HG02759 (cell line): ENCODE results near the gene DNAAF2.
"Not testable (repeated sequence)": the region's sequence is repeated elsewhere in the genome, so short reads cannot be mapped to it uniquely, and the experiment has no call there.

Source experiments
- ATAC-seq: cut with Tn5 transposase; IDR thresholded peaks from one replicate; pipeline ENCODE4 v1.9.1; 2021; ENCODE audit warnings: mild to moderate bottlenecking, moderate library complexity; ENCODE audit not compliant: unreplicated experiment

Gene DNAAF2

DNA sequence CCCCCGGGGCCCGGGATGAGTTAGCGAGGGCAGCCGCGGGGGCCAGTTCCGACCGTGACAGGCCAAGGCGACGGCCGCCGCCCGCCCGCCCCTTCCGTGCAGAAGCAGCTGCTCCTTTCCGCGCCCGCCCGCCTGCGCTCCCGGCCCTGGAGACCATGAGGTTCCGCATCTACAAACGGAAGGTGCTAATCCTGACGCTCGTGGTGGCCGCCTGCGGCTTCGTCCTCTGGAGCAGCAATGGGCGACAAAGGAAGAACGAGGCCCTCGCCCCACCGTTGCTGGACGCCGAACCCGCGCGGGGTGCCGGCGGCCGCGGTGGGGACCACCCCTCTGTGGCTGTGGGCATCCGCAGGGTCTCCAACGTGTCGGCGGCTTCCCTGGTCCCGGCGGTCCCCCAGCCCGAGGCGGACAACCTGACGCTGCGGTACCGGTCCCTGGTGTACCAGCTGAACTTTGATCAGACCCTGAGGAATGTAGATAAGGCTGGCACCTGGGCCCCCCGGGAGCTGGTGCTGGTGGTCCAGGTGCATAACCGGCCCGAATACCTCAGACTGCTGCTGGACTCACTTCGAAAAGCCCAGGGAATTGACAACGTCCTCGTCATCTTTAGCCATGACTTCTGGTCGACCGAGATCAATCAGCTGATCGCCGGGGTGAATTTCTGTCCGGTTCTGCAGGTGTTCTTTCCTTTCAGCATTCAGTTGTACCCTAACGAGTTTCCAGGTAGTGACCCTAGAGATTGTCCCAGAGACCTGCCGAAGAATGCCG, 13.7 kb downstream of the DNAAF2 start:
- ATAC-seq = peak; percentile 37

DNA sequence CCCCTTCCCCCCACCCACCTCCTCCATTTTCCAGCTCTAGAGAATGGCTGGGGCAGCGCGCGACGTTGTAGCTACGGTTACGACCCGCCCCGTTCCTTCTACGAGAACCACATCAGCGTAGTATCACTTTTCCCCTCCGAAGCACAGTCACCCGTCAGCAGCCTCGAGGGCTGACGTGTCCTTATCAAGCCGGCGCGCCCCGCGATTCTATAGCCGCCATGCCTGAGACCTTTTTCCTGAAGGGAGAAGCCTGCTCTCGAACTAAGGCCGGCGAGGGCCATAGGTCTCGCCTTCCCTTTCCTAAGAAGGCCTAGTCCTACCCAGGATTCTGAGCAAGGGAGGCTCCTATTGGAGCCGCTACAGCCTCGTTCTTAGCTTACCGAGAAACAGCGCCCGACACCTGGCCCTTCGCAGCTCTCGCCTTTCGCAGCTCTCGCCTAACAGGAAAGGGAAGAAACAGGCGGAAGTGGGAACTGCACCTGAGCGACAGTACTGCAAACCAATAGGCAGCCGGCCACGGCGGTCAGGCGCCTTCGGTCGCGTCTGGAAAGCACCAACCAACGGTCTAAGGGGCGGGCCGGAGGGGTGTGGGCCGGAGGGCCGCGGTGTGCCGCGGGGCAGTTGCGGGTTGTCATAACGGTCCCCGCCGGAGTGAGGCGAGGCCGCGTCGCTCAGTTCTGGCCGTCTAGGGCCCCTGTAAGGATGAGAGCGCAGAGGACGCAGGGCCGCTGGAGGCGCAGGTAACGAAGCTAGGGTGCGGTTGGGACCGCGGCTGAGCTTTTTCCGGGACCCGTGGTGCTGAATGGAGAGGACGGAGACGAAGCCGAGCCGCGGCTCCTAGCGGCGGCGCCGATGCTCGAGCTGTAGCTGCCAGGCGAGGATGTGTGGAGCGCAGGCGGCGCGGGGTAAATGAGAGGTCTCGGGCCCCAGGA, 14.6 kb downstream of the DNAAF2 start, which contains the start of the genes MGAT2 and RPL36AL:
TSS of gene MGAT2 (plus strand) at position 618 of the 932 bp plus-strand sequence. CDS start 470 bp downstream, outside the sequence.
TSS of gene RPL36AL (minus strand) at position 445 of the 932 bp plus-strand sequence. CDS start 1,522 bp downstream, outside the sequence.
- ATAC-seq = peak; percentile 96

DNA sequence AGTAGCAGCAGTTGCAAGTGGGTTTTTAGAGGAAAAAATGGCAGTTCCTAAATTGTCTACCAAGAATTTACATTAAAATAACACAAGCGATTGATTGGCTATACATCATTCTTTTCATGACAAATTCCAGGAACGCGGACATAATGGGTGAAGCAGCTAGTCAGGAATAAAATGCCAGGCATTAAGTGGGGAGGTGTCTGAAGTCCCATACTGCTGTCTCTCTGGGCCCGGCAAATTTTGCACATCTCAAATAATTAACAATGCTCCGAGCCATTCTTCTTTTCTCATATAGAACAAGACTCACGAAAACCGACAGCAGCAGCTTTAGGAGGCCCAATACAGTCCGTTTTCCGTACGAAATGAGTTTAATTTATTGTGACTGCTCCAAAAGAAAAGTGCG, 15.3 kb downstream of the DNAAF2 start:
- no peak for ATAC-seq

DNA sequence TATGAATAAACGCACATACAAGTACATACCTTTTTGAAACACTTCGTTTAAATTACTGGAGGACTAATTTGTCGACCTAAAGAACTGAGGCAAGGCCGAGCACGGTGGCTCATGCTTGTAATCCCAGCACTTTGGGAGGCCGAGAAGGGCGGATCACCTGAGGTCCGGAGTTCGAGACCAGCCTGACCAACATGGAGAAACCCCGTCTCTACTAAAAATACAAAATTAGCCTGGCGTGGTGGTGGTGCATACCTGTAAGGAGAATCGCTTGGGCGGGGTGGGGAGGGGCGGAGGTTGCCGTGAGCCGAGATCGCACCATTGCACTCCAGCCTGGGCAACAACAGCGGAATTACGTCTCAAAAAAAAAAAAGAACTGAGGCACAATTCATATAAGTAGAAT, 15.8 kb downstream of the DNAAF2 start:
- not testable (repeated sequence) for ATAC-seq

DNA sequence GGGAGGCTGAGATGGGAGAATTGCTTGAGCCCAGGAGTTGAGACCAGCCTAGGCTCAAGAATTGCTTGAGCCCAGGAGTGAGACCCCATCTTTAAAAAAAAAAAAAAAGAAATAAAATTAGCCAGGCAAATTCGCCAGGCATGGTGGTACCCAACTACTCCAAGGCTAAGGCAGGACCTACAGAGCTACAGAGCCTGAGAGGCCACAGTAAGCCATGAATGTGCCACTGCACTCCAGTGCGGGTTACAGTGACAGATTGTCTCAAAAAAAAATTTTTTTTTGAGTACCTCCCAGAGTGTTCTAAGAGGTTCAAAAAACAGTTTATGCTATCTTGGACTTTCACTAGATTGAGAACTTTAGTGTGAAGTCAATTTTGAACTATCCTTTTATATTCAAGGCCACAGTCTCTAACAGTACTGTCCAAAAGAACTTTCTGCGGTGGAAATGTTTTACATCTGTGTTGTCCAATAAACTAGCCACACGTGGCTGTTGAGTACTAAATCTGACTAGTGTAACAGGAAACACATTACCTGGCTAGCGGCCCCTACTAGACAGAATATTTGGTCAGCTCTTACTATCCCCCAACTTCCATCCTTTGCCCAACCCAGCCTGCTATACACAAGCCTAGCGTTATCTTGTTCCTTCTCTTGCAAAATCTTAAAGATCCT, 17.1 kb downstream of the DNAAF2 start:
- ATAC-seq = no peak

DNA sequence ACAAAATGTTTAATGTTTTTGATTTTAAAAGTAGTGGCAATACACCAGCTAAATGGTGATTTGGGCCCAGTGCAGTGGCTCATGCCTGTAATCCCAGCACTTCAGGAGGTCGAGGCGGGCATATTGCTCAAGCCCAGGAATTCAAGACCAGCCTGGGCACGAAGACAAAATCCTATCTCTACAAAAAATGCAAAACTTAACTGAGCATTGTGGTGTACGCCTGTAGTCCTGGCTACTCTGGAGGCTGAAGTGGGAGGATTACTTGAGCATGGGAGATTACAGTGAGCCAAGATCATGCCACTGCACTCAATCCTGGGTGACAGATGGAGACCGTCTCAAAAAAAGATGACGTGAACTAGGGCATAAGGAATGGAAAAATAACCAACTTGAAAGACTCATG, 19.3 kb downstream of the DNAAF2 start:
- ATAC-seq = no peak

DNA sequence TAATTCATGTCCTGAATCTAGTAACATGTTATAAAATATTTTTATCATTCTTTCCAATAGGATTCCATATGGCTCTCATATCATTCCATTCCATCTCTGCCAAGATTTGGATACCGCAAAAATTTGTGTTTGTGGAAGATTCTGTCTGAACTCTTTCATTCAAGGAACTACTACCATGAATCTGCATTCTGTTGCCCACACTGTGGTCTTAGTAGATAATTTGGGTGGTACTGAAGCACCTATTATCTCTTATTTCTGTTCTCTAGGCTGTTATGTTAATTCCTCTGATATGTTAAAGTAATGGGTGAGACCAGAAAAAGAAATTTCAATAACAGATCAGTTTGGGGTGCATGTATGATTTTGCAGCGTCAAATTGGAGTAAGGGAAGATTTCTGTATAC, 20.8 kb downstream of the DNAAF2 start:
- ATAC-seq = no peak

DNA sequence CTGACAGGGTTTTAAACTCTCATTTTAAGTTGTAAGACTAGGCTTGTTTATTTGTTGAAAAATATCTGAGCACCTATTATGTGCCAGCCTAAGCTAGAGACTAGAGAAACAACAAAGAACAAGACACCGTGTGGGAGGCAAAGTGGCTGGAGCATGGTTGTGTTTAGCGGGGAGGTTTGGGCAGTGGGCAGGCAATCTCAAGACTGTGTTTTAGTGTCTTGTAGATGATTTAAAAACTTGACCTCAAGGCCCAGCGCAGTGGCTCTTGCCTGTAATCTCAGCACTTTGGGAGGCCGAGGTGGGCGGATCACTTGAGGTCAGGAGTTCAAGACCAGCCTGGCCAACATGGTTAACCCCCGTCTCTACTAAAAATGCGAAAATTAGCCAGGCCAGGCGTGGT, 22.4 kb downstream of the DNAAF2 start:
- ATAC-seq = no peak

DNA sequence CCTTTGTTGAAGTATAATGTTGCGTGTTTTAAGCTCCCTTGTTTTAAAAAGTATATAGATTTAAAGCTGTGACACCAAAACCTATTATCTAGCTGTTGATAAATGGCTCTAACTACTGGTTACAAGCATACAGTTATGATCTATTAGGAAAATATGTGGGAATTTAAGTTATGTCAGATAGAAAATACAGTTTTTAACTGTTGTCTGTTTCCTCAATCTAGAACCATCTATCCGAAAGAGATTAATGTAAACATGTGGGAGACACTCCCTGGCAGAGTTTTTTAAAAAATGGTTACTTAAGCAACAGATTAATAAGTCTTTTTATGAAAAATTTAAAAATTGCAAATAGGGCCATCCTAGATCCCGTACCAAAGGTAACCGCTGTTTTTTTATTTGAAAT, 22.8 kb downstream of the DNAAF2 start:
- ATAC-seq = no peak

DNA sequence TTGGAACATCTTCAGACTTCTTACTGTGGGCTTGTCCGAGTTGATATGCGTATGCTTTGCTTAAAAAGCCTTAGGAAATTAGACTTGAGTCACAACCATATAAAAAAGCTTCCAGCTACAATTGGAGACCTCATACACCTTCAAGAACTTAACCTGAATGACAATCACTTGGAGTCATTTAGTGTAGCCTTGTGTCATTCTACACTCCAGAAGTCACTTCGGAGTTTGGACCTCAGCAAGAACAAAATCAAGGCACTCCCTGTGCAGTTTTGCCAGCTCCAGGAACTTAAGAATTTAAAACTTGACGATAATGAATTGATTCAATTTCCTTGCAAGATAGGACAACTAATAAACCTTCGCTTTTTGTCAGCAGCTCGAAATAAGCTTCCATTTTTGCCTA, 27.5 kb downstream of the DNAAF2 start:
- ATAC-seq = no peak

DNA sequence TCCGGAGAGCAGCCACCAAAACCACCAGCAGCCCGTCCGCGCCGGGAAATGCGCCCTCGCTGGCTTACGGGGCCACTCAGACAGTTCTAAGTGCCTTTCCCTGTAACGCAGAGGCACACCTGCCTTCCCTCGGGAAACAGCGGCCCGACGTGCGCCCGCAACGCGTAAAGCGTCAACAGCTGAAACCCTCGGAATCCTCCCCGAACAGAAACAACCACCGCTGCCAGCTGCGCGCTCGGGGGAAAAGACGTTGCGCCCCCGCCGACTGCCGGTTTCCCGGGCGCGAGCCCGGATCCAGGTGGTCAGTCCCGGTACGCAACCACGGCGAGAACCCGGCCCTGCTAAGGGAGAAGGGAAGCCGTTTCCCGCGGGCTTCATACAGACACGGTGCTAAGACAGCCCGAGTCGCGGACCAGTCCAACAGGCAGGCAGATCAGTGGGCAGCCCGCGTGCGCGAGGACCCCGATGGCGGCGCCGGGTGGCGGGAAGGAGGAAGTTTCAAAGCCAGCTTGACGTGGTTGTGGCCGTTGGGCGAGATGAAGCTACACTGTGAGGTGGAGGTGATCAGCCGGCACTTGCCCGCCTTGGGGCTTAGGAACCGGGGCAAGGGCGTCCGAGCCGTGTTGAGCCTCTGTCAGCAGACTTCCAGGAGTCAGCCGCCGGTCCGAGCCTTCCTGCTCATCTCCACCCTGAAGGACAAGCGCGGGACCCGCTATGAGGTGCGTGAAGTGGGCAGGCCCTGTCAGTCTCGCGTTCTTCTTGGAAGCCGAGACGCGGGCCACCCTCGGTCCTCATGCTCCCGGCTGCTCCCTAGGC, 36.4 kb downstream of the DNAAF2 start, which contains the start of gene LRR1:
TSS of gene LRR1 (plus strand) at position 456 of the 816 bp plus-strand sequence. CDS start at position 537, 81 bp downstream.
- ATAC-seq = peak; percentile 61

DNA sequence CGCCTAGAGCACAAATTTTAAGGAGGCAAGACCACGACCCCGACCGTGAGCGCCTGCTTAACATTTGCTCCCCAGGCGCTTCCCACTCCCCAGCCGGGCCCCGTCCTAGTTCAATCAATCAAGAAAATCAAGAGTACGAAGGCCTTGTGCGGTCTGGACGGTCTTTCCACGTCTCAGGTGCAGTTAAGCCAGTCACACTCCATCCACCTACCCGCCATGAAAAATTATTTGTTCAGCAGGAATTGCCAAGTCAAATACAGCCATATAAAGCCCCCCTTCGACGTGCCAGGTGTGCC, 36.9 kb downstream of the DNAAF2 start:
- no peak for ATAC-seq

DNA sequence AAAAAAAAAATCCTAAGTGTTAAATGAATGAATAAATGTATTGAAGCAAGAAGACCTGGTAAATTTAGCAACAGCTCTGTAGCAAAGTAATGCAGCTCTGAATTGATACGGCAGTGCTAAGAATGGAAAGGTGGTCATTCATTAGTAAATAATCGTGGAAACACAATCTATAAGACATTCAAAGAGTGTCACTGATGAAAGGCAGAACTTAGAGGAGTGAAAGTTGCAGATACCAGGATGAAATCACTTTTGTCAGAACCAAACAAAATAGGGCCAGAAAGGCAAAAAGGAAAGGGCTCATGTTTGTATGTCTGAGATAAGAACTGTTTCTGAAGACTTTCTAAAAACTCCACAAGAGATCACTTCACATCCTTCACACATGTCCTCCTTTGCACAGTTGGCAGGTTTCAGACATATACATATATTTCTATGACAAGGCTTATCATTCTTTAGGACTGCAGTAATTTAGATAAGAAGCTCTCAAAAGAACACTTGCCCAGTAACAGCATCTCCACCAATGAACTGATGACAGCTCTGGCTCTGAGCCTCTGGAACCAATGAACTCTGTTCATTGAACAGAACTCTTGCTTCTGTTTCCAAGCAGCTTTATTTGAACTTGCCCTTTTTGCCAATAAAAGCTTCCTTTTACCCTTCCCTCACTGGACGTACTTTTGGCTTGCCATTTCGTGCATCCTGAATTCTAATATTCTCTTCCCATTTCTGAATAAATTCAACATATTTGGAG, 40.5 kb downstream of the DNAAF2 start:
- peak; percentile 31 for ATAC-seq

DNA sequence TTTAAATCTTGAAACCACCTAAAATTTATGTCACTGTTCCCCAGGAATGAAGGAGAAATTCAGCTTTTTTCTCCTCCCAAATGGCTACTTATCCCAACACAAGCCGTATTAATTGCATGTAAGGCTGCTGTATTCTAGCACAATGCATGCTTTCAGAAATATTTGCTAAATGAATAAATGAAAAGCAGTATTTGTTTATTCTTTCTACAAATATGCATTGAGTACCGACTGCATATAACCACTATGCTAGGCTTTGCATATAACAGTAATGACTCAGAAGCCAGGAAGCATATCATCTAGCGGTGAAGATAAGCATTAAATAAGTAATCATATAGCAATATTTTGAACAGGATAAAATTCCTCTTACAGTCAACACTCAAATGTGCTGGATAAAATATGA, 42.0 kb downstream of the DNAAF2 start:
- ATAC-seq = no peak

DNA sequence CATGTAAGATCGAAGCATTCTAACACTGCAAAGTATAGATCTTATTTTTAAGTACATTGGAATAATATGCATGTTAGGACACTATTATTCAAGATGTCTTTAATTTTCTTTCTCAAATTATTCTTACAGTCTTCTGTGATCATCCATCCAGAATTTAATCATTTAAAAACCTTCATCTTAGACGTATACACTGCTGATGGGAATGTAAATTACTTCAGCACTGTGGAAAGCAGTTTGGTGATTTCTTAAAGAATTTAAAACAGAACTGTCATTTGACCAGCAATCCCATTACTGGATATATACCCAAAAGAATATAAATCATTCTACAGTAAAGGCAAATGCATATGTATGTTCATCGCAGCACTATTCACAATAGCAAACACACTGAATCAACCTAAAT, 45.7 kb downstream of the DNAAF2 start:
- ATAC-seq = no peak

DNA sequence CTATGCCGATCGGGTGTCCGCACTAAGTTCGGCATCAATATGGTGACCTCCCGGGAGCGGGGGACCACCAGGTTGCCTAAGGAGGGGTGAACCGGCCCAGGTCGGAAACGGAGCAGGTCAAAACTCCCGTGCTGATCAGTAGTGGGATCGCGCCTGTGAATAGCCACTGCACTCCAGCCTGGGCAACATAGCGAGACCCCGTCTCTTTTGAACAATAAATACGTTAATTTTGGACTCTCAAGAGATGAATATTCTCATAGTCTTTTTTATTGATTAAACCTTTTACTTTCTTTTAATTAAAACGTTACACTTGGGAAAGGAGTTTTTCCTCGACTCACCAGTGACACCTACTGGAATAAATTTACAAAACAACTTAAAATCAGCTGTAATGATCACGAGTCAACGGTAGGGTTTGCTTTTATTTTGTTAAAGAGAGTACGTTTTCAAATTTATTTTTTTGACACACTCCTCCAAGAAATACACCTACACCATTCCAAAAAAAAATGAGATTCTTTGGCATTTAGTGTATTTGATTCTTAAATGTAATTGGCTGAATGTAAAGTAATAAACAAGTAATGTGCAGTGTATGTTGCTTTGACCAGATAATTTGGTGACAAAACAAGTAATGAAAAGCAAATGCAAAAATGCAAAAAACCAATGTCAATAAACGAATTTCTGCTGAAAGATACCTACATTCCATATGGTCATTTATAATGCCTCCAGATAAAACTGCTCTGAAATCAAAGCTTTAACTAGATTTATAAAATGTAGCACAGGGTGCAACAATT, 48.2 kb downstream of the DNAAF2 start:
- ATAC-seq = peak; percentile 29

DNA sequence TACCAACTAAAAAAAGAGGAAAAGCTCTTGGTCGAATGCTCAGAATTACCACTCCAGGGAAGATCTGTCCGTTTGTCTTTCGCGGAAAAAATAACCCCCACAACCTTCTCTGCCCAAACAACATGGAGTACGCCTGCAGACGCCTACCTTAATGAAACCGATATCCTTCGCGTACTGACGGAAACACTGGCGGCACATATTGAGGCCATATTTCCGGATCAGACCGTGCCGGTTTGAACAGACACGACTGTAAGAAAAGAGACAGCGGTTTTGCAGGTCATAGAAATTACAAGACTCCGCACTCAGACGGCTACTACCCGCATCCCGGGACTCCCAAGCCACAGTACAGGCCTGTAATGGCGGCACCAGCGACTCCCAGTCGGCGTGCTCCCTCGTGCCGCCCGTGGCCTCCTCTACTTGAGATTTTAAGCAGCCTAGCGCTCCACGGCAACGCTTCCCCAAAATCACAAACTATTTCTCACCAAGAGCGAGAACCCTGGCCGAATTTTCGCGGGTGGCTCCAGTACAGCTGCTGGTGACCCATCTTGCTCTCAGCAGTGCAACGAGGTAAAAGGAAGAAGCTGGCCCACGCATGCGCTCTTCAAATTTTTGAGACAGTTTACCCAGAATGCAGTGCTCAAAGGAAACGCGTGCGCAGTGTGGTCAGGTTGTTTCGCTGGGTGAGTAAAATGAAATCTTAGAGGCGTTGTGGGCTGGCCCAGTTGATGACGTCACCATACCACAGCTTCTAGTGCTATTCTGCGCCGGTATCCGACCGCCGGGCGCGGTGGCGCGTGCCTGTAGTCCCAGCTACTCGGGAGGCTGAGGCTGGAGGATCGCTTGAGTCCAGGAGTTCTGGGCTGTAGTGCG, 49.0 kb downstream of the DNAAF2 start, which contains the start of gene RPS29:
TSS of gene RPS29 (minus strand) at position 578 of the 870 bp plus-strand sequence. CDS start at position 544, 34 bp downstream.
- peak; percentile 86 for ATAC-seq
